Adrenal gland (tissue), 12 donors: ENCODE results near the gene PJA2. TPM values are rescaled to one million over a fixed set of nuclear protein-coding genes. Genes with fewer than 3 reads are reported as not detected.
"Not testable (repeated sequence)": the region's sequence is repeated elsewhere in the genome, so short reads cannot be mapped to it uniquely, and the experiment has no call there.

ENCODE experiments used
- DNase-seq, 7 donors: peaks; one replicate each; pipeline ENCODE4 v3.0.0-alpha.2; 2019 to 2020
- H3K27ac ChIP-seq, 5 donors: fragments of 200-600 bp; sonication (generic) in 4 of 5; 1 replicate in 3 of 5; 2 replicates in 2 of 5; pipeline versions ENCODE4 v1.5.1 to v1.8.0; 2016 to 2020; ENCODE audit warnings: mild to moderate bottlenecking in 1 of 5
- H3K27me3 ChIP-seq: fragments of 200-600 bp; 2 replicates; pipeline ENCODE4 v1.8.0; 2021
- H3K36me3 ChIP-seq, 2 donors: fragments of 200-600 bp; replicated peaks in 1 of 2; 1 replicate in 1 of 2; 2 replicates in 1 of 2; pipeline versions ENCODE4 v1.5.1 to v1.8.0; 2018 to 2022
- H3K4me1 ChIP-seq, 2 donors: fragments of 200-600 bp; replicated peaks in 1 of 2; 1 replicate in 1 of 2; 2 replicates in 1 of 2; pipeline versions ENCODE4 v1.5.1 to v1.8.0; 2018 to 2021
- H3K4me3 ChIP-seq, 4 donors: fragments of 200-600 bp; sonication (generic) in 3 of 4; one replicate each; pipeline ENCODE4 v1.5.1; 2016 to 2018
- H3K9me3 ChIP-seq, 3 donors: fragments of 200-600 bp; sonication (generic) in 1 of 3; replicated peaks in 1 of 3; 1 replicate in 2 of 3; 2 replicates in 1 of 3; pipeline versions ENCODE4 v1.5.1 to v1.8.0; 2016 to 2021
- POLR2A ChIP-seq, 2 donors: fragments of 450-650 bp; IDR thresholded peaks; one replicate each; pipeline ENCODE4 v1.6.1; 2017; ENCODE audit warnings: antibody characterized with exemption in 2 of 2, mild to moderate bottlenecking in 2 of 2, moderate library complexity in 1 of 2
- WGBS, 4 donors: extraction: QIAGEN DNeasy Blood & Tissue Kit in 2 of 4; methylation state at CpG; one replicate each; pipeline versions ENCODE4 v1.1.5 to v1.1.7; 2013 to 2017; 5-methylcytosine and 5-hydroxymethylcytosine counted together
- intact Hi-C, 2 donors: fragments of 100-400 bp; cut with DNase I; formaldehyde crosslinking; loops; one replicate each; pipeline versions ENCODE4 v1.14.1 to v1.15.0; 2022 to 2023
- polyA plus RNA-seq, 3 donors: library from polyadenylated mRNA; stranded (reverse); fragments of 200-250 nt in 2 of 3; fragments of 350-450 nt in 1 of 3; fragmentation: Illumina TruSeq in 1 of 3; extraction: RNeasy Lipid Tissue Mini Kit (QIAGEN cat#74804) in 1 of 3; gene quantifications; one replicate each; pipeline ENCODE4 v1.2.3, GENCODE V29; 2013 to 2014
- total RNA-seq, 9 donors: library from RNA; depleted of rRNA in 4 of 9; stranded (reverse); fragments of >200 nt in 4 of 9; fragments of 120-200 nt in 1 of 9; fragmentation: NEBNext Ultra II Directional in 1 of 9; extraction: Animal tissue kit (Norgen Biotek cat#: 25700) in 1 of 9; gene quantifications; one replicate each; pipeline versions ENCODE4 v1.1.0 to v1.2.4, GENCODE V29; 2013 to 2023
- TF ChIP-seq, protein P1 (sequence below), 6 experiments: fragments of 450-650 bp in 4 of 6; fragments of 200-600 bp in 2 of 6; sonication (generic) in 1 of 6; IDR thresholded peaks; 1 replicate in 5 of 6; 2 replicates in 1 of 6; pipeline versions ENCODE4 v1.5.1 to v1.8.0; 2016 to 2021; ENCODE audit warnings: antibody characterized with exemption in 6 of 6, mild to moderate bottlenecking in 2 of 6, moderate library complexity in 1 of 6
- donor health status: healthy with polysubstance abuse.
- donor health status: Bipolar disorder and iron deficiency.
- donor health status: DM: yes; HTN: yes; CAD: no.
- donor health status: DM: no; HTN: no; CAD: no.
- donor health status: DM: no; HTN: no; CAD: no.
- donor health status: DM: yes; HTN: yes; CAD: no.

Gene PJA2
- total and polyA plus RNA-seq, 12 donors = 16.7 to 134 (median 89.1) TPM

DNA sequence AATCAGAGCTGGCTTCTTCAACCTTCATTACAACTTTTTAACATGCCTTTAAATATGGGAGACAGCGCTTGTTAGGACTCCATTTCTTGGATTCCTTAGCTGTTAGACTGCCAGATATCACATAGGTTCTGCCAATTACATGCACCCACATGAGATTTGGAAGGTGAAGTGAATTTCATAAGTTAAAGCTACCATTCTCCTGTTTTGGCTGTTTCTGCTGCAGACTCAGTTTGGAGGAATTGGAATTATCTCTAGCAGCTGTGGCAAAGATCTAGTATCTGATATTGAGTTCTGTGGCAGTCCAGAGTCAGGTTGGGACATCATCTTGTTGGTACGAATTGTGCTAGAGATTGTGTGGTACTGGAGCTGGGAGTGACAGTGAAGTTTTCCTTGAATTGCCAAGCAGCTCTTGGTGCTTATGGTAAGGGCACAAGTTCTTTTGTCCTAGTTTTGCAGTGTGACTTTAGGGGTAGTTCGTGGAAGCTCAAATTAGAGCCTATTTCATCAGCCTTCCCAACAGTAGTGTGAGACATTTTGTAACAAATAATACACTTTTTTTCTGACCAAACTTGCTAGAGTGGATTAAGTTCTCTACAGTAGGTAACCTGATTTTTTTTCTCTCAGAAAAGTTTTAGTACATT, 9.1 kb upstream of the PJA2 start:
- no peak for DNase-seq
- TF ChIP-seq POLR2A (IDR thresholded peaks at IDR 0.05) = no peak
- TF ChIP-seq, protein P1, sequence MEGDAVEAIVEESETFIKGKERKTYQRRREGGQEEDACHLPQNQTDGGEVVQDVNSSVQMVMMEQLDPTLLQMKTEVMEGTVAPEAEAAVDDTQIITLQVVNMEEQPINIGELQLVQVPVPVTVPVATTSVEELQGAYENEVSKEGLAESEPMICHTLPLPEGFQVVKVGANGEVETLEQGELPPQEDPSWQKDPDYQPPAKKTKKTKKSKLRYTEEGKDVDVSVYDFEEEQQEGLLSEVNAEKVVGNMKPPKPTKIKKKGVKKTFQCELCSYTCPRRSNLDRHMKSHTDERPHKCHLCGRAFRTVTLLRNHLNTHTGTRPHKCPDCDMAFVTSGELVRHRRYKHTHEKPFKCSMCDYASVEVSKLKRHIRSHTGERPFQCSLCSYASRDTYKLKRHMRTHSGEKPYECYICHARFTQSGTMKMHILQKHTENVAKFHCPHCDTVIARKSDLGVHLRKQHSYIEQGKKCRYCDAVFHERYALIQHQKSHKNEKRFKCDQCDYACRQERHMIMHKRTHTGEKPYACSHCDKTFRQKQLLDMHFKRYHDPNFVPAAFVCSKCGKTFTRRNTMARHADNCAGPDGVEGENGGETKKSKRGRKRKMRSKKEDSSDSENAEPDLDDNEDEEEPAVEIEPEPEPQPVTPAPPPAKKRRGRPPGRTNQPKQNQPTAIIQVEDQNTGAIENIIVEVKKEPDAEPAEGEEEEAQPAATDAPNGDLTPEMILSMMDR (IDR thresholded peaks at IDR 0.05) = no peak
- no peaks in the 10 kb centered on the region for H3K4me1 ChIP-seq
- no peak overlapping the region for H3K27ac ChIP-seq
- no peaks in the 10 kb centered on the region for H3K27me3 ChIP-seq
- H3K36me3 ChIP-seq = no peaks in the 10 kb centered on the region
- no peaks in the 10 kb centered on the region for H3K9me3 ChIP-seq
- H3K4me3 ChIP-seq = no peak overlapping the region
- WGBS, 4 donors = 88 to 94% (median 91%) methylated on average over 3 of the region's 3 CpGs
- intact Hi-C loops = no loop called here

DNA sequence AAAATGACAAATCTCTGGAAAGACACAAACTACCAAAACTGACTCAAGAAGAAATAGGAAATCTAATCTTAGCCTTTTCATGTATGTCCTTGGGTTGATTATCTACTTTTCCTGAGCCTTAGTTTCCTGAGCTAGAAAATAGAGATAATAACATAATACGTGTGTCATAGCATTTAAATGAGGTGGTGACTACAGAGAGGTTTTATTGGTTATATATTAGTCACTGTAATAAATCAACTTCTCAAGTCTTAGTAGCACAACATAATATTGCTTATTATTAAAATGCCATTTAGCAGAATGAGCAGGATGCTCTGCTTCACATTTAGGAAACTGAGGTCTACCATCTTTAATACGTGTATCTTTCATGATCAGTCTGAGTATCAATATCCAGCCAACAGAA, 7.1 kb upstream of the PJA2 start:
- WGBS, 4 donors = 47 to 62% (median 58%) methylated on average over 2 of the region's 2 CpGs
- no peak overlapping the region for H3K4me3 ChIP-seq
- no peaks in the 10 kb centered on the region for H3K27me3 ChIP-seq
- H3K9me3 ChIP-seq = no peaks in the 10 kb centered on the region
- TF ChIP-seq, protein P1 (IDR thresholded peaks at IDR 0.05) = no peak
- no peak for TF ChIP-seq POLR2A (IDR thresholded peaks at IDR 0.05)
- intact Hi-C loops = no loop called here
- no peaks in the 10 kb centered on the region for H3K36me3 ChIP-seq
- DNase-seq = no peak
- no peak overlapping the region for H3K27ac ChIP-seq
- peaks cover 0 to 2% of the 10 kb centered on the region in 2 donors for H3K4me1 ChIP-seq

DNA sequence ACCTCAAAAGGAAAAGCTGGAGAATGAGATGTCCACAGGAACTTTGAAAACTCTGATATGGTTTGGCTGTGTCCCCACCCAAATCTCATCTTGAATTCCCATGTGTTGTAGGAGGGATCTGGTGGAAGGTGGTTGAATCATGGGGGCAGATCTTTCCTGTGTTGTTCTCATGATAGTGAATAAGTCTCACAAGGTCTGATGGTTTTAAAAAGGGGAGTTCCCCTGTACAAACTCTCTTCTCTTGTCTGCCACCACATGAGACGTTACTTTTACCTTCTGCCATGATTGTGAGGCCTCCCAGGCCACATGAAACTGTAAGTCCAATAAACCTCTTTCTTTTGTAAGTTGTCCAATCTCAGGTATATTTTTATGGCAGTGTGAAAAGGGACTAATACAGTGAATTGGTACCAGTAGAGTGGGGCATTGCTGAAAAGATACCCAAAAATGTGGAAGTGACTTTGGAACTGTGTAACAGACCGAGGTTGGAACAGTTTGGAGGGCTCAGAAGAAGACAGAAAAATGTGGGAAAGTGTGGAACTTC, 4.2 kb upstream of the PJA2 start:
- H3K9me3 ChIP-seq, H3K4me3 ChIP-seq, H3K27ac ChIP-seq, H3K27me3 ChIP-seq, intact Hi-C loops, DNase-seq, H3K36me3 ChIP-seq: not testable (repeated sequence)
- H3K4me1 ChIP-seq = peaks cover 6 to 12% of the 10 kb centered on the region in 2 donors
- WGBS, 4 donors = 91 to 98% (median 96%) methylated on average over 2 of the region's 2 CpGs

DNA sequence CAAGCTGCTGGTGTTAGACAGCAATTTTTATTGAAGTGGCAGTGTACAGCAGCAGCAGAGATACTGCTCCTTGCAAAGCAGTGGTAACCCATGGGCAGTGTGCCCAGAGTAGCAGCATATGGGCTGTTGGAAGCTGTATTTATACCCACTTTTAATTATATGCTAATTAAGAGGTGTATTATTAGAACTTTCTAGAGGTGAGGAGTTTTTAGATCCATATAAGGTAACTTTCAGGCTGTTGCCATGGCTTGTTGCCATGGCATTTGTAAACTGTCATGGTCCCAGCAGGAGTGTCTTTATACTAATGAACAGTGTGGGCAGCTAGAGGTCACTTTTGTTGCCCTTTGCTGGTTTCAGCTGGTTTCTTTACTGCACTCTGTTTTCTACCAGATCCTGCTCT, 3.7 kb upstream of the PJA2 start:
- Histone ChIP-seq H3K4me3 (no peak overlapping the region), H3K36me3 (no peaks in the 10 kb centered on the region), H3K27ac (peak overlapping the region in 1 of 5 donors; percentile 26), H3K27me3 (no peaks in the 10 kb centered on the region), H3K4me1 (peaks cover 6 to 14% of the 10 kb centered on the region in 2 donors), H3K9me3 (no peaks in the 10 kb centered on the region)
- intact Hi-C loops = no loop called here
- TF ChIP-seq POLR2A (IDR thresholded peaks at IDR 0.05) = no peak
- TF ChIP-seq, protein P1 (IDR thresholded peaks at IDR 0.05) = no peak
- DNase-seq = peak in 2 of 7 donors; percentile 24 to 35

DNA sequence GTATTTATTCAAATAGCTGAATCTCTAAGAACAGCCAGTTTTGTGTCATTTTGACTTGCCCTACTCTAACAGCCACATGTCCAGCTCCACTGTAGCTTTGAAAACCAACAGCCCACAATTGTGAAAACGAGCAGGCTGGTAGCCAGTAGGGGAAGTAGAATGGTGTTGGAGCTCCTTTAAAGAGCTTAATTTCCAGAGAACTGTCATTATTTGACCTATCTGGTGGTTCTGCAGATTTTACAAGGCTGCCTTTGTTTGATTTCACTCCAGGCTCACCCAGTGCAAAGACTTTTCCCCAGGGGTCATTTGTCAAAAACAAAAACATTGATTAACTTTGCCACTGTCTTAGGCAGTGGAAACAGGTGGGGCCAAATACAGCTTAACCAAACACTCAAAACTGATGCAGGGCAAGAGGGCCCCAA, 3.2 kb upstream of the PJA2 start:
- H3K27me3 ChIP-seq = no peaks in the 10 kb centered on the region
- intact Hi-C loops = no loop called here
- peak overlapping the region in 2 of 5 donors; percentile 6 to 26 for H3K27ac ChIP-seq
- H3K9me3 ChIP-seq = no peaks in the 10 kb centered on the region
- peaks cover 6 to 19% of the 10 kb centered on the region in 2 donors for H3K4me1 ChIP-seq
- TF ChIP-seq, protein P1 (IDR thresholded peaks at IDR 0.05) = no peak
- no peak for TF ChIP-seq POLR2A (IDR thresholded peaks at IDR 0.05)
- DNase-seq = no peak
- 50 to 68% (median 56%) methylated on average over 1 of the region's 1 CpG for WGBS, 4 donors
- no peak overlapping the region for H3K4me3 ChIP-seq
- H3K36me3 ChIP-seq = no peaks in the 10 kb centered on the region
